Lung (tissue), 13 donors: ENCODE results near the gene ILRUN. TPM values are rescaled to one million over a fixed set of nuclear protein-coding genes. Genes with fewer than 3 reads are reported as not detected.

Experiments
- ATAC-seq: fragments of 200-7000 bp; cut with Tn5 transposase; one replicate; pipeline ENCODE4 v1.9.1; 2020; ENCODE audit warnings: moderate number of reproducible peaks; ENCODE audit not compliant: insufficient read depth, low FRiP score
- DNase-seq, 3 donors: peaks; one replicate each; pipeline ENCODE4 v3.0.0-alpha.2; 2013 to 2017
- H3K27ac ChIP-seq, 2 donors: one replicate each; pipeline ENCODE4 v1.5.1; 2013; ENCODE audit warnings: mild to moderate bottlenecking in 2 of 2, moderate library complexity in 2 of 2, control low read depth in 1 of 2, inconsistent platforms in 1 of 2, low read depth in 1 of 2, low read length in 1 of 2
- H3K27me3 ChIP-seq, 3 donors: one replicate each; pipeline ENCODE4 v1.5.1; 2013; ENCODE audit warnings: low read length in 2 of 3; ENCODE audit not compliant: control insufficient read depth in 3 of 3, insufficient read depth in 3 of 3
- H3K36me3 ChIP-seq, 4 donors: one replicate each; pipeline ENCODE4 v1.5.1; 2013; ENCODE audit warnings: low read length in 4 of 4, mild to moderate bottlenecking in 1 of 4, moderate library complexity in 1 of 4; ENCODE audit not compliant: control insufficient read depth in 4 of 4, insufficient read depth in 4 of 4
- H3K4me1 ChIP-seq, 5 donors: one replicate each; pipeline ENCODE4 v1.5.1; 2013; ENCODE audit warnings: low read length in 5 of 5, mild to moderate bottlenecking in 2 of 5, moderate library complexity in 1 of 5; ENCODE audit not compliant: control insufficient read depth in 5 of 5, insufficient read depth in 5 of 5
- H3K4me3 ChIP-seq: one replicate; pipeline ENCODE4 v1.5.1; 2013; ENCODE audit warnings: mild to moderate bottlenecking, control low read depth, moderate library complexity
- H3K9ac ChIP-seq, 2 donors: one replicate each; pipeline ENCODE4 v1.5.1; 2013; ENCODE audit warnings: low read length in 2 of 2, control low read depth in 1 of 2; ENCODE audit not compliant: insufficient read depth in 1 of 2
- H3K9me3 ChIP-seq, 4 donors: one replicate each; pipeline ENCODE4 v1.5.1; 2013; ENCODE audit warnings: low read length in 3 of 4, mild to moderate bottlenecking in 1 of 4, moderate library complexity in 1 of 4; ENCODE audit not compliant: control insufficient read depth in 4 of 4, insufficient read depth in 3 of 4
- polyA plus RNA-seq, 2 donors: library from polyadenylated mRNA; stranded (reverse); fragments of 200-250 nt; gene quantifications; one replicate each; pipeline ENCODE4 v1.2.1, GENCODE V29; 2013
- small RNA-seq: library from RNA; depleted of rRNA; stranded (forward); fragments of <200 nt; gene quantifications from one replicate; pipeline ENCODE3, GENCODE V24; 2014; ENCODE audit warnings: low replicate concordance
- total RNA-seq, 2 donors: library from RNA; depleted of rRNA in 1 of 2; stranded (reverse); fragments of >200 nt in 1 of 2; gene quantifications; one replicate each; pipeline ENCODE4 v1.2.1, GENCODE V29; 2014 to 2021
- TF ChIP-seq, protein P1 (sequence below): IDR thresholded peaks from 2 replicates; pipeline ENCODE4 v1.5.1; 2012; ENCODE audit warnings: mild to moderate bottlenecking; ENCODE audit errors: control extremely low read depth, extremely low read depth
- donor health status: control.
- donor health status: control.
- donor health status: Bipolar disorder and iron deficiency.
- donor health status: healthy.
- donor health status: DM: yes; HTN: yes; CAD: no.

ILRUN gene
- total and polyA plus RNA-seq, 4 donors, result 51.9 to 70.1 (median 56.0) TPM

DNA sequence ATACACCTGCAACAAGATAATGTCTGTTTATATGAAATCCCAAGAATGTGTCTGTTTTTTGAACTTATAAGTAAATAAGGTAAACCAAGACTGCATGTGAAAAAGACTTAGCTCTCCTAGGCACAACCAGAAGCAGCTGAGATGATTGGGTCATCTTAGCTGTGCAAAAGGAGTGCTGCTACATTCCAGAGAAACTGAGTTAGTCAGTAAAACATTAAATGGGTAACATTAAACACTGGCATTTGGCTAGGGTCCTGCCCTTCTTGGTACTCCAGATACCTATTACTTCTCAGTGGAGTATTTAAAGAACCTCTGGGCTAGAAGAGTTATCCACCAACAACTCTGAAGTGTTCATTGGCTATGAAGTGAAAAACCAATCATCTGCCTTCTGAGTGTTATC lies 47.8 kb downstream of the ILRUN start:
- peaks cover 7 to 18% (median 11%) of the 10 kb centered on the region in 4 donors for H3K36me3 ChIP-seq
- no peak overlapping the region for H3K9ac ChIP-seq
- TF ChIP-seq, protein P1, sequence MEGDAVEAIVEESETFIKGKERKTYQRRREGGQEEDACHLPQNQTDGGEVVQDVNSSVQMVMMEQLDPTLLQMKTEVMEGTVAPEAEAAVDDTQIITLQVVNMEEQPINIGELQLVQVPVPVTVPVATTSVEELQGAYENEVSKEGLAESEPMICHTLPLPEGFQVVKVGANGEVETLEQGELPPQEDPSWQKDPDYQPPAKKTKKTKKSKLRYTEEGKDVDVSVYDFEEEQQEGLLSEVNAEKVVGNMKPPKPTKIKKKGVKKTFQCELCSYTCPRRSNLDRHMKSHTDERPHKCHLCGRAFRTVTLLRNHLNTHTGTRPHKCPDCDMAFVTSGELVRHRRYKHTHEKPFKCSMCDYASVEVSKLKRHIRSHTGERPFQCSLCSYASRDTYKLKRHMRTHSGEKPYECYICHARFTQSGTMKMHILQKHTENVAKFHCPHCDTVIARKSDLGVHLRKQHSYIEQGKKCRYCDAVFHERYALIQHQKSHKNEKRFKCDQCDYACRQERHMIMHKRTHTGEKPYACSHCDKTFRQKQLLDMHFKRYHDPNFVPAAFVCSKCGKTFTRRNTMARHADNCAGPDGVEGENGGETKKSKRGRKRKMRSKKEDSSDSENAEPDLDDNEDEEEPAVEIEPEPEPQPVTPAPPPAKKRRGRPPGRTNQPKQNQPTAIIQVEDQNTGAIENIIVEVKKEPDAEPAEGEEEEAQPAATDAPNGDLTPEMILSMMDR, result no peak
- H3K4me1 ChIP-seq, result peaks cover 0 to 18% (median 0%) of the 10 kb centered on the region in 5 donors
- no peak for ATAC-seq
- no peaks in the 10 kb centered on the region for H3K9me3 ChIP-seq
- no peak for DNase-seq
- H3K4me3 ChIP-seq, result no peak overlapping the region
- H3K27ac ChIP-seq, result no peak overlapping the region
- H3K27me3 ChIP-seq, result no peaks in the 10 kb centered on the region

Small RNA genes within 50 kb of the gene (small RNA-seq; reads per million reads assigned to genes)
- not detected for gene RN7SL200P

Other genes with a start within 250 kb of the ILRUN start
- gene PACSIN1, start 230.7 kb downstream of the ILRUN start, total RNA-seq, result under 1 TPM; 0.15 to 0.17 TPM
- under 1 TPM; 0.02 to 0.08 TPM for gene PACSIN1, start 230.7 kb downstream of the ILRUN start, polyA plus RNA-seq
- 1 to 10 TPM; 2.6 to 9.6 TPM for gene SPDEF, start 140.4 kb downstream of the ILRUN start, total RNA-seq
- gene SPDEF, start 140.4 kb downstream of the ILRUN start, polyA plus RNA-seq, result 10 to 100 TPM in 1 of 2 donors, 1 to 10 TPM in 1; 4.6 to 11.8 TPM
- gene SNRPC, start 60.7 kb upstream of the ILRUN start, total RNA-seq, result 10 to 100 TPM; 31.6 to 71.1 TPM
- 100 to 1,000 TPM; 129 to 130 TPM for gene SNRPC, start 60.7 kb upstream of the ILRUN start, polyA plus RNA-seq
- gene BLTP3A, start 95.3 kb upstream of the ILRUN start, total RNA-seq, result 10 to 100 TPM; 13.3 to 14.7 TPM
- 1 to 10 TPM; 3.1 to 5.9 TPM for gene BLTP3A, start 95.3 kb upstream of the ILRUN start, polyA plus RNA-seq
- gene TAF11, start 191.3 kb upstream of the ILRUN start, total RNA-seq, result 10 to 100 TPM; 17.3 to 30.5 TPM
- 10 to 100 TPM; 28.2 to 30.2 TPM for gene TAF11, start 191.3 kb upstream of the ILRUN start, polyA plus RNA-seq
- gene ANKS1A, start 192.5 kb upstream of the ILRUN start, total RNA-seq, result 10 to 100 TPM; 33.1 to 40.6 TPM
- 10 to 100 TPM; 10.4 to 15.4 TPM for gene ANKS1A, start 192.5 kb upstream of the ILRUN start, polyA plus RNA-seq